Fibroblast of skin of right biceps (primary cell): ENCODE results near the gene GCNA.
A peak's percentile ranks its signal among the peaks of the same experiment; 100 is the strongest.
"Not testable (repeated sequence)": the region's sequence is repeated elsewhere in the genome, so short reads cannot be mapped to it uniquely, and the experiment has no call there.

Source experiments
- DNase-seq: peaks from one replicate; pipeline ENCODE4 v3.0.0-alpha.2; 2013

GCNA gene

GRCh38 chrX:71578253-71579135 lies at the start of gene GCNA:
Gene GCNA (plus strand): TSS chrX:71578437. CDS start chrX:71580822, 2,385 bp downstream.
- DNase-seq = no peak

- DNase-seq = peak; percentile 72
These were observed 46.0 kb upstream of the GCNA start for GRCh38 chrX:71532078-71532752.

- DNase-seq = peak; percentile 98
These were observed 45.3 kb upstream of the GCNA start, which contains the start of gene OGT for GRCh38 chrX:71532753-71533425. Gene OGT (plus strand): TSS chrX:71533104. CDS start chrX:71533300, 196 bp downstream.

GRCh38 chrX:71533516-71533850 lies 44.8 kb upstream of the GCNA start:
- peak; percentile 35 for DNase-seq

GRCh38 chrX:71533851-71534561 lies 44.2 kb upstream of the GCNA start:
- DNase-seq = peak; percentile 71

GRCh38 chrX:71534773-71535544 lies 43.3 kb upstream of the GCNA start:
- DNase-seq = no peak

- DNase-seq = no peak
These were observed 42.0 kb upstream of the GCNA start for GRCh38 chrX:71536285-71536684.

GRCh38 chrX:71537743-71538142 lies 40.5 kb upstream of the GCNA start:
- no peak for DNase-seq

- no peak for DNase-seq
These were observed 37.4 kb upstream of the GCNA start for GRCh38 chrX:71540801-71541200.

- peak; percentile 85 for DNase-seq
These were observed 36.8 kb upstream of the GCNA start for GRCh38 chrX:71541210-71542022.

GRCh38 chrX:71542411-71542810 lies 35.8 kb upstream of the GCNA start:
- peak; percentile 80 for DNase-seq

- DNase-seq = no peak
These were observed 35.4 kb upstream of the GCNA start for GRCh38 chrX:71542825-71543224.

GRCh38 chrX:71543316-71543715 lies 34.9 kb upstream of the GCNA start:
- peak; percentile 85 for DNase-seq

- no peak for DNase-seq
These were observed 32.9 kb upstream of the GCNA start for GRCh38 chrX:71545364-71545763.

- no peak for DNase-seq
These were observed 31.4 kb upstream of the GCNA start for GRCh38 chrX:71546879-71547278.

- DNase-seq = no peak
These were observed 30.9 kb upstream of the GCNA start for GRCh38 chrX:71547339-71547738.

GRCh38 chrX:71549986-71550385 lies 28.3 kb upstream of the GCNA start:
- no peak for DNase-seq

- no peak for DNase-seq
These were observed 27.7 kb upstream of the GCNA start for GRCh38 chrX:71550578-71550977.

- DNase-seq = no peak
These were observed 22.2 kb upstream of the GCNA start for GRCh38 chrX:71556036-71556435.

GRCh38 chrX:71558920-71559319 lies 19.3 kb upstream of the GCNA start:
- no peak for DNase-seq

- DNase-seq = not testable (repeated sequence)
These were observed 18.5 kb upstream of the GCNA start for GRCh38 chrX:71559773-71560172.
